Lung microvascular endothelial cell (primary cell): ENCODE data around the gene ATP2C1. TPM values are rescaled to one million over a fixed set of nuclear protein-coding genes. Genes with fewer than 3 reads are reported as not detected.
A peak's percentile ranks its signal among the peaks of the same experiment; 100 is the strongest.
"Not testable (repeated sequence)": the region's sequence is repeated elsewhere in the genome, so short reads cannot be mapped to it uniquely, and the experiment has no call there.

Experiments
- DNase-seq, 2 donors: peaks; one replicate each; pipeline versions ENCODE4 v3.0.0 to v3.0.0-alpha.2; 2010; ENCODE audit warnings: low read depth in 2 of 2
- total RNA-seq: library from RNA; depleted of rRNA; stranded (reverse); fragments of >200 nt; gene quantifications from 2 replicates; pipeline ENCODE4 v1.2.1, GENCODE V29; 2014

The ATP2C1 gene
- total RNA-seq, 1 donor from 2014 or later = 92.1 TPM

DNA sequence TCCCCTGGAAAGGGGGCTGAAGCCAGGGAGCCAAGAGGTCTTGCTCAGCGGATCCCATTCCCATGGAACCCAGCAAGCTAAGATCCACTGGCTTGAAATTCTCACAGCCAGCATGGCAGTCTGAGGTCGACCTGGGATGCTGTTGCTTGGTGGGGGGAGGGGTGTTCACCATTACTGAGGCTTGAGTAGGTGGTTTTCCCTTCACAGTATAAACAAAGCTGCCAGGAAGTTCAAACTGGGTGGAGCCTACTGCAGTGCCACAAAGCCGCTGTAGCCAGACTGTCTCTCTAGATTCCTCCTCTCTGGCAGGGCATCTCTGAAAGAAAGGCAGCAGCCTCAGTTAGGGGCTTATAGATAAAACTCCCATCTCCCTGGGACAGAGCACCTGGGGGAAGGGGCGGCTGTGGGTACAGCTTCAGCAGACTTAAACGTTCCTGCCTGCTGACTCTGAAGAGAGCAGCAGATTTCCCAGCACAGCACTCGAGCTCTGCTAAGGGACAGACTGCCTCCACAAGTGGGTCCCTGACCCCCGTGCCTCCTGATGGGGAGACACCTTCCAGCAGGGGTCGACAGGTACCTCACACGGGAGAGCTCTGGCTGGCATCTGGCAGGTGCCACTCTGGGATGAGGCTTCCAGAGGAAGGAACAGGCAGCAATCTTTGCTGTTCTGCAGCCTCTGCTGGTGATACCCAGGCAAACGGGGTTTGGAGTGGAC lies 148.5 kb downstream of the ATP2C1 start:
- not testable (repeated sequence) for DNase-seq

DNA sequence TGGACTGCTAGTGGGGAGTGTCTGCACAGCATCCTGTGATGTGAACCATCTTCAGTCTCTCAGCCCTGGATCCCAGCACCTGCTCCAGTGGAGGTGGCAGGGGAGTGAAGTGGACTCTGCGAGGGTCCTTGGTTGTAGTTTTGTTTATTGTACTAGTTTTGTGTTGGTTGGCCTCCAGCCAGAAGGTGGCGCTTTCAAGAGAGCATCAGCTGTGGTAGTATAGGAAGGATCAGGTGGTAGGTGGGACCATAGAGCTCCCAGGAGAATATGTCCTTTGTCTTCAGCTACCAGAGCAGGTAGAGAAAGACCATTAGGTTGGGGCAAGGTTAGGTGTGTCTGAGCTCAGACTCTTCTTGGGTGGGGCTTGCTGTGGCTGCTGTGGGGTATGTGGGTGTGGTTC lies 153.7 kb downstream of the ATP2C1 start:
- no peak for DNase-seq

DNA sequence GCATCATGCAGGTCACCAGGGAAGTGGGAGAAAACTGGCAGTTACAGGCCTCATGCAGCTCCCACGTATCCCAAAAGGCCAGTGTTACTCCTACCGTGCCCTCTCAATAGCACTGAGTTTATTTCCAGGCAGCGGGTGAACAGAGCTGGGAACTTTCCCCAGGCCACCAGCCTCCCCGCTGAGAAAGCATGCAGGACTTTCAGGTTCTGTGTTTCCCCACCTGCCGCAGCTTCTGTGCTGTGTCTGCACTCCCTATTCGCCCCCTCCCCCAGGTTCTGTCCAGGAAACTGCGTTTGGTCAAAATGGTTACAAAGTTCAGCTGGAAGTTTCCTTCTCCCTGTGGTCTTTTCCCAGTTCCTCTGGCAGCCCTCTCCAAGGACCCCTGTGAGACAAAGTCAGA lies 154.1 kb downstream of the ATP2C1 start:
- no peak for DNase-seq

DNA sequence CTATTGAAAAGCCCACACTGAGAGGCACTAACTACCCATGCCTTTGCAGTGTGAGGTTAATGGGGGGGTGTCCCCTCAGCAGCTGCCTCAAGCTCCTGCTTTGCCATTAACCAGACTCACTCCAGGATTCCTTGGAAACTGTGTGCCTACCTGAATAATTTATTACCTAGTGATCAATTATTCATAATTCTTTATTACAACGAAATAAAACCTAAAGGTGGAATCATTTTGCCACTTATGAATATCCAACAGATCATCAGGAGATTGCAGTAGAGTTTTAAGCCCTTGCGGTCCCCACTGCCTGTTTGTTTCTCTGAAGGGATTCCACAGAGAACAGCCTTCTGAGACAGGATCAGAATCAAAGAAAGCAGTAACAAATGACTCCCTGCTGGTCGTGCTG lies 156.1 kb downstream of the ATP2C1 start:
- DNase-seq = no peak

DNA sequence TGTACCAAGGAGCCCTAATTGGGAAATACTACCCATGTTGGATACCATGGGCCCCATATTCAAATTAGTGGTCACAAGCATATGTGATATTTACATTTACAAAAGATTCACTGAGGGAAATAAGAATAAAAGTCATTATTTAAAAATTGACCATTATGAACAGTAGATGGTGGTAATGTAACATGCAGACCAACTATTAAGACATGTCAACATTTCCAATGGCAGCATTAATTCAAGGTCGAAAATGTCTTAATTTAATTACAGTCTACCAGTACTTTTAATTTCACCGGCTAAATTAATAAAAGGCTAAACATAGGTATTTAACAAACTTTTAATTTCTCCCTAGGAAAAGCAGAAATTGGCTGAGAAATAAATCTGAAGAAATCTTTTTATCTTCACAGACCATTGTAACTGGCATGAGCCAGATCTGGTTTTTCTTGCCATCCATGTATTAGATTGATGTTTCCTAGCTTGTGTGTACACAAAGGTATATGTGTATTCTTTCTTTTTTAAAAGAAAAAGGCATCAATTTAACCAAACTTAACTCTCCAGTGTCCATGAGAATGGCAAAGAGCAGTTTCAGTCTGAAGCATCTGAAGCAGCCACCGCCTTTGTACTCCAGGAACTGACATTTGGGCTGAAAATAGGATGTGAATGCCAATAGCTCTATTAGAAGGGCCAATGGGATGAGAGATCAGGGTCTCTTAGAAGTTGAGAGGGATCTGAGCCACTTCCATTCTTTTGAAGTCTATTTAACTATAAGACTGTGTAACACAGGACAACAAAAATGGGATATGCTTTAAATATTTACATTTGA lies 159.4 kb downstream of the ATP2C1 start:
- DNase-seq = peak; percentile 18 to 22

Other genes starting within 250 kb of the ATP2C1 start
- 28.1 and 30.4 TPM in 2 replicates for gene PIK3R4, start 147.3 kb upstream of the ATP2C1 start, total RNA-seq
- gene ASTE1, start 132.7 kb downstream of the ATP2C1 start, total RNA-seq = 3.5 and 5.2 TPM in 2 replicates
- gene NEK11, start 132.8 kb downstream of the ATP2C1 start, total RNA-seq = 1.1 and 2.0 TPM in 2 replicates